GM12865 (cell line): Measurements from ENCODE around the gene ERCC6.

ENCODE experiments used
- DNase-seq: peaks from one replicate; pipeline ENCODE4 v3.0.0; 2010; ENCODE audit warnings: low read depth
- H3K4me3 ChIP-seq: 2 replicates; pipeline ENCODE4 v1.5.1; 2011; ENCODE audit warnings: mild to moderate bottlenecking, low read depth, low read length, control low read depth
- CTCF ChIP-seq: IDR thresholded peaks from 2 replicates; pipeline ENCODE4 v1.5.1; 2011; ENCODE audit warnings: low read length, control low read depth, low read depth, inconsistent platforms; ENCODE audit not compliant: insufficient read depth; ENCODE audit errors: missing control alignments

The ERCC6 gene

DNA sequence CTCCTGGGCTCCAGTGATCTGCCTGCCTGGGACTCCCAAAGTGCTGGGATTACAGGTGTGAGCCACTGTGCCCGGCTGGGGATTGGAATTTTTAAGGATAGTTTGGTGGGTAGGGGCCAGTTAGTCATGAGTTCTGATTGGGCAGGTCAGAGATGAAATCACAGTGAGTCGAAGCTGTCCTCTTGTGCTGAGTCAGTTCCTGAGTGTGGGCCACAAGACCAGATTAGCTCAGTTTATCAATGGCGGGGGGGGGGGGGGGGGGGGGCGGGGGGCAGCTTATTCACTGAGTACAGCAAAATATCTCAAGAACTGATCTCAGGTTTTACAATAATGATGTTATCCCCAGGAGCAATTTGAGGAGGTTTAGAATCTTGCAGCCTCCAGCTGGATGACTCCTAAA lies 11.6 kb upstream of the ERCC6 start:
- H3K4me3 ChIP-seq = no peak overlapping the region
- no peak for DNase-seq
- no peak for TF ChIP-seq CTCF

- no peak for DNase-seq
- H3K4me3 ChIP-seq = no peak overlapping the region
- TF ChIP-seq CTCF = no peak
Measured at GRCh38 chr10:49549640-49550346, 10.9 kb upstream of the ERCC6 start.

- DNase-seq = no peak
- TF ChIP-seq CTCF = no peak
- no peak overlapping the region for H3K4me3 ChIP-seq
Measured at GRCh38 chr10:49543604-49544003, 4.7 kb upstream of the ERCC6 start.

DNA sequence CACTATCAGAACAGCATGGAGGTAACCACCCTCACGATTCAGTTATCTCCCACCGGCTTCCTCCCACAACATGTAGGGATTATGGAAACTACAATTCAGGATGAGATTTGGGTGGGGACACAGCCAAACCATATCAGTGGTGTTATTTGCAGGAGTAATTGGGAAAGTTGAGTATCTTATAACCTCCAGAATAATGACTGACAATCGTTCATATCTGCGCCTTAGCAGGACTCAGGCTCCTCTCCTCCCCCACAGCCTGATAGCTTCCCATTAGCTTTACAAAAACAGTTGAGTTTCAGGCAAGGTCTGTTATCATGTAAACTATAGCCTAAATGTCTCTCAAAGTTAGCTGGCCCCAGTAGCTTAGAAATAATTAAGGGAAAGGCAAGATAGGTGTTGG lies 3.4 kb upstream of the ERCC6 start:
- DNase-seq = no peak
- H3K4me3 ChIP-seq = no peak overlapping the region
- TF ChIP-seq CTCF = no peak

GRCh38 chr10:49541762-49542161 lies 2.8 kb upstream of the ERCC6 start:
- DNase-seq = no peak
- H3K4me3 ChIP-seq = no peak overlapping the region
- no peak for TF ChIP-seq CTCF

- no peak overlapping the region for H3K4me3 ChIP-seq
- no peak for TF ChIP-seq CTCF
Measured at GRCh38 chr10:49540056-49540797, 1.3 kb upstream of the ERCC6 start.

More at GRCh38 chr10:49540056-49540797, 1.3 kb upstream of the ERCC6 start:
- no peak for DNase-seq
